GM12878 (cell line): ENCODE results near the gene SERPINA9. TPM values are rescaled to one million over a fixed set of nuclear protein-coding genes. Genes with fewer than 3 reads are reported as not detected.

Source experiments
- ATAC-seq: fragments of 200-7000 bp; cut with Tn5 transposase; 3 replicates; pipeline ENCODE4 v1.9.1; 2020; ENCODE audit warnings: mild to moderate bottlenecking, moderate library complexity
- BruUV-seq: library from RNA; stranded (reverse); fragments of 400-500 nt; replicated peaks from 2 replicates; lab custom pipeline; 2021; lab: Mats Ljungman, UMichigan
- CTCF ChIA-PET: fragments of 300-600 bp; sonication (Branson Sonifier 250); formaldehyde crosslinking; extraction: SDS; loops from one replicate; lab custom pipeline; 2021; ENCODE audit warnings: inconsistent platforms; lab: Yijun Ruan, JAX
- POLR2A ChIA-PET: fragments of 350-600 bp; formaldehyde crosslinking; extraction: SDS; loops from one replicate; lab custom pipeline; 2021; ENCODE audit warnings: inconsistent platforms; lab: Charles Lee
- RAD21 ChIA-PET: fragments of 300-600 bp; sonication (Branson Sonifier 250); formaldehyde crosslinking; loops from one replicate; lab custom pipeline; 2023; ENCODE audit warnings: antibody characterized with exemption; ENCODE audit not compliant: unreplicated experiment; lab: Charles Lee
- SMC1A ChIA-PET: fragments of 300-600 bp; sonication (Branson Sonifier 250); formaldehyde crosslinking; loops from one replicate; lab custom pipeline; 2023; ENCODE audit not compliant: unreplicated experiment, uncharacterized antibody; lab: Charles Lee
- DNase-seq: peaks from one replicate; pipeline ENCODE4 v3.0.0-alpha.2; 2011; ENCODE audit warnings: low read depth, low spot score
- FAIRE-seq: peaks from 3 replicates; lab custom pipeline; 2011; peaks lifted over from hg19 to GRCh38; lab: Jason Lieb, UNC
- H2AFZ ChIP-seq: 2 replicates; pipeline ENCODE4 v1.6.0; 2011; ENCODE audit warnings: low read depth, low read length, control low read depth; ENCODE audit not compliant: control insufficient read depth
- H3K27ac ChIP-seq: 2 replicates; pipeline ENCODE4 v1.5.1; 2011; ENCODE audit warnings: control low read depth; ENCODE audit not compliant: control insufficient read depth, insufficient read depth
- H3K27me3 ChIP-seq, 2 experiments: replicated peaks in 1 of 2; 2 replicates each; pipeline versions ENCODE4 v1.6.0 to v1.6.1; 2011; ENCODE audit warnings: low read length in 1 of 2; ENCODE audit not compliant: control insufficient read depth in 2 of 2, insufficient read depth in 2 of 2
- H3K36me3 ChIP-seq, 2 experiments: 2 replicates each; pipeline ENCODE4 v1.5.1; 2011; ENCODE audit warnings: low read length in 1 of 2; ENCODE audit not compliant: control insufficient read depth in 2 of 2, insufficient read depth in 2 of 2
- H3K4me1 ChIP-seq: 2 replicates; pipeline ENCODE4 v1.6.1; 2011; ENCODE audit warnings: mild to moderate bottlenecking, low read length, moderate library complexity, mixed read lengths; ENCODE audit not compliant: control insufficient read depth, insufficient read depth
- H3K4me2 ChIP-seq: 2 replicates; pipeline ENCODE4 v1.6.0; 2011; ENCODE audit warnings: control low read depth; ENCODE audit not compliant: control insufficient read depth, insufficient read depth
- H3K4me3 ChIP-seq: fragments of 200-600 bp; sonication (generic); 2 replicates; pipeline ENCODE4 v1.5.1; 2016
- H3K79me2 ChIP-seq: 2 replicates; pipeline ENCODE4 v1.6.0; 2011; ENCODE audit warnings: low read length; ENCODE audit not compliant: control insufficient read depth, insufficient read depth
- H3K9ac ChIP-seq: 2 replicates; pipeline ENCODE4 v1.8.0; 2011; ENCODE audit warnings: low read length, control low read depth, mixed read lengths; ENCODE audit not compliant: control insufficient read depth, insufficient read depth
- H3K9me3 ChIP-seq: replicated peaks from 3 replicates; pipeline ENCODE4 v1.5.1; 2011; ENCODE audit warnings: mild to moderate bottlenecking, low read length; ENCODE audit not compliant: control insufficient read depth, insufficient read depth
- H4K20me1 ChIP-seq: 2 replicates; pipeline ENCODE4 v1.6.0; 2011; ENCODE audit not compliant: control insufficient read depth, insufficient read depth
- CHD2 ChIP-seq: IDR thresholded peaks from 2 replicates; pipeline ENCODE4 v1.6.1; 2011; ENCODE audit warnings: low read depth, low read length, improper control_type of control experiment, borderline replicate concordance
- CUX1 ChIP-seq: IDR thresholded peaks from 2 replicates; pipeline ENCODE4 v1.6.1; 2012; ENCODE audit warnings: improper control_type of control experiment, low read depth, low read length; ENCODE audit not compliant: insufficient replicate concordance
- HCFC1 ChIP-seq: fragments of 150-350 bp; IDR thresholded peaks from 2 replicates; pipeline ENCODE4 v1.6.1; 2014; ENCODE audit warnings: low read length
- NBN ChIP-seq: fragments of 450-650 bp; IDR thresholded peaks from 2 replicates; pipeline ENCODE4 v1.6.1; 2016
- POU2F2 ChIP-seq: IDR thresholded peaks from 3 replicates; pipeline ENCODE4 v1.6.1; 2011; ENCODE audit warnings: low read depth, mild to moderate bottlenecking, low read length, borderline replicate concordance
- ZBTB40 ChIP-seq: fragments of 450-650 bp; IDR thresholded peaks from 2 replicates; pipeline ENCODE4 v1.6.1; 2016; ENCODE audit warnings: mild to moderate bottlenecking, moderate library complexity, borderline replicate concordance
- WGBS: methylation state at CpG from one replicate; pipeline ENCODE4 v1.1.6; 2016; ENCODE audit warnings: low lambda C conversion rate; ENCODE audit not compliant: insufficient replicate concordance, insufficient coverage; ENCODE audit errors: missing lambda C conversion rate; 5-methylcytosine and 5-hydroxymethylcytosine counted together
- in situ Hi-C: fragments of 300-500 bp; cut with MboI; formaldehyde crosslinking; loops from 9 replicates; pipeline ENCODE4 v1.14.3; 2018; ENCODE audit warnings: mixed read lengths
- intact Hi-C: fragments of 100-400 bp; cut with micrococcal nuclease; formaldehyde crosslinking; loops from one replicate; pipeline ENCODE4 v1.14.2; 2022; ENCODE audit not compliant: unreplicated experiment
- polyA plus RNA-seq, 11 experiments: library from polyadenylated mRNA; depleted of rRNA in 4 of 11; unstranded in 6 of 11; stranded (reverse) in 5 of 11; fragments of >200 nt; fragmentation: Nextera tagmentation in 4 of 11; fragmentation: Illumina TruSeq in 1 of 11; extraction: Ambion mirVana in 4 of 11; extraction: Trizol in 1 of 11; gene quantifications; 1 replicate in 1 of 11; 2 replicates in 10 of 11; pipeline versions ENCODE4 v1.2.1 to v1.2.3, GENCODE V29; 2011 to 2016; ENCODE audit warnings: inconsistent platforms in 2 of 11, missing spikeins in 2 of 11, low read depth in 1 of 11
- total RNA-seq, 4 experiments: library from RNA; depleted of rRNA in 3 of 4; stranded (reverse); fragments of >200 nt in 3 of 4; fragmentation: Illumina TruSeq in 1 of 4; extraction: Trizol in 1 of 4; gene quantifications; 2 replicates each; pipeline versions ENCODE4 v1.2.1 to v1.2.3, GENCODE V29; 2013 to 2021

Gene SERPINA9
- total and polyA plus RNA-seq, 10 of the 15 experiments (the other 5 are each of a cell fraction or from before 2014, with no cell fraction given): 0.05 TPM; not detected in 9

- TF ChIP-seq CUX1 (no peak), POU2F2 (no peak), NBN (no peak), HCFC1 (no peak)
Measured at GRCh38 chr14:94515856-94516255, 39.9 kb upstream of the SERPINA9 start (continued).

GRCh38 chr14:94515426-94515825 lies 39.4 kb upstream of the SERPINA9 start:
- POLR2A ChIA-PET: no interaction called here
- Histone ChIP-seq H2AFZ (no peak overlapping the region), H3K4me3 (no peak overlapping the region), H3K4me1 (no peaks in the 10 kb centered on the region), H3K9ac (no peak overlapping the region), H3K27me3 (peaks cover 0 to 6% of the 10 kb centered on the region in 2 experiments; a peak in 2 of 4 replicates), H3K9me3 (no peaks in the 10 kb centered on the region; the same call in 2 of the 3 replicates), H3K79me2 (no peaks in the 10 kb centered on the region), H4K20me1 (no peaks in the 10 kb centered on the region), H3K27ac (no peak overlapping the region), H3K4me2 (no peak overlapping the region), H3K36me3 (no peaks in the 10 kb centered on the region)
- CTCF ChIA-PET: no interaction called here
- DNase-seq (no peak), FAIRE-seq (no peak), ATAC-seq (no peak)
- TF ChIP-seq ZBTB40: no peak
- no peak for TF ChIP-seq CHD2
- intact Hi-C loops (no loop called here), in situ Hi-C loops (no loop called here)
- SMC1A ChIA-PET: no interaction called here
- 52% methylated on average over 9 of the region's 9 CpGs for WGBS
- no TSS peak for BruUV-seq
- RAD21 ChIA-PET: no interaction called here
